NCI-H2081 (cell line): ENCODE measurements around the gene PREX1.
"Not testable (repeated sequence)": the region's sequence is repeated elsewhere in the genome, so short reads cannot be mapped to it uniquely, and the experiment has no call there.

Experiments used
- DNase-seq, 2 experiments: peaks; one replicate each; lab custom pipeline; 2025; lab: John Stamatoyannopoulos, UW

PREX1 gene, protein sequence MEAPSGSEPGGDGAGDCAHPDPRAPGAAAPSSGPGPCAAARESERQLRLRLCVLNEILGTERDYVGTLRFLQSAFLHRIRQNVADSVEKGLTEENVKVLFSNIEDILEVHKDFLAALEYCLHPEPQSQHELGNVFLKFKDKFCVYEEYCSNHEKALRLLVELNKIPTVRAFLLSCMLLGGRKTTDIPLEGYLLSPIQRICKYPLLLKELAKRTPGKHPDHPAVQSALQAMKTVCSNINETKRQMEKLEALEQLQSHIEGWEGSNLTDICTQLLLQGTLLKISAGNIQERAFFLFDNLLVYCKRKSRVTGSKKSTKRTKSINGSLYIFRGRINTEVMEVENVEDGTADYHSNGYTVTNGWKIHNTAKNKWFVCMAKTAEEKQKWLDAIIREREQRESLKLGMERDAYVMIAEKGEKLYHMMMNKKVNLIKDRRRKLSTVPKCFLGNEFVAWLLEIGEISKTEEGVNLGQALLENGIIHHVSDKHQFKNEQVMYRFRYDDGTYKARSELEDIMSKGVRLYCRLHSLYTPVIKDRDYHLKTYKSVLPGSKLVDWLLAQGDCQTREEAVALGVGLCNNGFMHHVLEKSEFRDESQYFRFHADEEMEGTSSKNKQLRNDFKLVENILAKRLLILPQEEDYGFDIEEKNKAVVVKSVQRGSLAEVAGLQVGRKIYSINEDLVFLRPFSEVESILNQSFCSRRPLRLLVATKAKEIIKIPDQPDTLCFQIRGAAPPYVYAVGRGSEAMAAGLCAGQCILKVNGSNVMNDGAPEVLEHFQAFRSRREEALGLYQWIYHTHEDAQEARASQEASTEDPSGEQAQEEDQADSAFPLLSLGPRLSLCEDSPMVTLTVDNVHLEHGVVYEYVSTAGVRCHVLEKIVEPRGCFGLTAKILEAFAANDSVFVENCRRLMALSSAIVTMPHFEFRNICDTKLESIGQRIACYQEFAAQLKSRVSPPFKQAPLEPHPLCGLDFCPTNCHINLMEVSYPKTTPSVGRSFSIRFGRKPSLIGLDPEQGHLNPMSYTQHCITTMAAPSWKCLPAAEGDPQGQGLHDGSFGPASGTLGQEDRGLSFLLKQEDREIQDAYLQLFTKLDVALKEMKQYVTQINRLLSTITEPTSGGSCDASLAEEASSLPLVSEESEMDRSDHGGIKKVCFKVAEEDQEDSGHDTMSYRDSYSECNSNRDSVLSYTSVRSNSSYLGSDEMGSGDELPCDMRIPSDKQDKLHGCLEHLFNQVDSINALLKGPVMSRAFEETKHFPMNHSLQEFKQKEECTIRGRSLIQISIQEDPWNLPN (N-terminal part only)

DNA sequence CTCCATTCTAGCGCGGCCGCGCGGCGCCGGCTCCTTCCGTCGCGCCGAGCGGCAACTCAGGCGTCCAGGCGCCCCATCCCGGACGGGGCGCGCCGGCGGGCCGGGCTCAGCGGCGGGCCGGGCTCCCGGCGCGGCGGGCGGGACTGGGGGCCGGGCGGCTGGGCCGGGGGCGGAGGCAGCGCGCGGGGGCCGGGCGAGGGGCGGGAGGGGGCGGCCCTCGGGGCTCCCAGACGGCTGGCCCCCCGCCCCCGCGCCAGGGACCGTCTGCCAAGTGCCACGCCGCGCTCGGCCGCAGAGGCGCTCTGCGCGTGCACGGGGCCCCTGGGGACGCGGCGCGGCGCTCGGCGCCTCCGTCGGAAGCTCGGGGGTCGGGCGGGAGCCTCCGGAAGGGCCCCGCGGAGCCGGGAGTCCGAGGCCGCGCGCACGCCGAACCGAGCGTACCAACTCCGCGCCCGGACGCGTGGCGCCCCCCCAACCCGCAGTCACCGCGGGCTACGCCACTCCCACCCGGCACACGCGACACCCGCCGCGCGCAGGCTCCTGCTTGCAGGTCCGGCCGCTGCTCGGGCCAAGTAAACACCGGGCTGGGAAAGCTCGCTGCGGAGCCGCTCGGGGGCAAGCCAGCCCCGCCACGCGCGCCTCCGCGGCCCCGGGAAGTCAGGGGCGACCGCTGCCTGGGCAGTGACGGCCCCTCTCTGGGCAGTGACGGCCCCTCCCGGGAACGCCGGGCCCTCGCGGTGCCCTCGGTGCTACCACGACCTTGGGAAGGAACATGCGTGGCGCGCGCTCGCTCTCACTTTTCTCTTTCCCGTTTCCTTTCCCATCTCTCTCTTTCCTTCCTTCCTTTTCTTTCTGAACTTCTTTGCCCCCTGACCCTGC, at the start of gene PREX1:
TSS of gene PREX1 (minus strand) at position 145 of the 879 bp plus-strand sequence. CDS start at position 6, 139 bp downstream.
- peak; percentile 79 to 87 for DNase-seq

DNA sequence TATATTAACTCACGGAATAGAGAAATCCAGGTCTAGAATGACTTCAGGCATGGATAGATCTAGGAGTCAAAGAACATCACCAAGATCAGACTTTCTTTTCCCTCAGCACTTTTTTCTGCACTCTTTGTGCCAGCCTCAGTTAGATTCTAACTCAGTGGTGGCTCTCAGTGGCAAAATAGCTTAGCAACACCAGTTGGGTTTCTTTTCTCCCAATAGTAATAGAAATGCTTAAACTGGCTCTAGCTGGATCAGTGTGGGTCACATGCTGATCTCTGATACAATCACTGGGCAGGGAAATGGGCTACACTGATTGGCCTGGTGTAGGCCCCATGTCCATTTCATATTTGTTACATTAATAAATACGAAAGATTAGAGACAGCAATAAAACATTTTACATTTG, 49.5 kb upstream of the PREX1 start:
- DNase-seq, result no peak

DNA sequence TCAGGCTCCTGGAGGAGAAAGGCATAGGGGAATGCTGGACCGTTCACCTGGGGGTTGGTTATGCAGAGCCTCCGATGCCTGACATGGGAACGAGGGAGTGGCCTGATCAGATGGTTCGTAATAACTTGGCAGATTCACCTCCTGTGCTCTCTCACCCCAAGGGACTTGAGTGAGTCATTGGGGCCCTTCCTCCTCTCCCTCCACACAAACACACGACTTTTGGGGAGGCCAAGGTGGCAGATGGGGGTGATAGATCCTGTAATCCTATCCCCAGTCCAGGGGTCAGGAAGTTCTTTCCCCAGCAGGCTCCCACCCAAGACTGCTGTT, 48.1 kb upstream of the PREX1 start:
- DNase-seq, result no peak

DNA sequence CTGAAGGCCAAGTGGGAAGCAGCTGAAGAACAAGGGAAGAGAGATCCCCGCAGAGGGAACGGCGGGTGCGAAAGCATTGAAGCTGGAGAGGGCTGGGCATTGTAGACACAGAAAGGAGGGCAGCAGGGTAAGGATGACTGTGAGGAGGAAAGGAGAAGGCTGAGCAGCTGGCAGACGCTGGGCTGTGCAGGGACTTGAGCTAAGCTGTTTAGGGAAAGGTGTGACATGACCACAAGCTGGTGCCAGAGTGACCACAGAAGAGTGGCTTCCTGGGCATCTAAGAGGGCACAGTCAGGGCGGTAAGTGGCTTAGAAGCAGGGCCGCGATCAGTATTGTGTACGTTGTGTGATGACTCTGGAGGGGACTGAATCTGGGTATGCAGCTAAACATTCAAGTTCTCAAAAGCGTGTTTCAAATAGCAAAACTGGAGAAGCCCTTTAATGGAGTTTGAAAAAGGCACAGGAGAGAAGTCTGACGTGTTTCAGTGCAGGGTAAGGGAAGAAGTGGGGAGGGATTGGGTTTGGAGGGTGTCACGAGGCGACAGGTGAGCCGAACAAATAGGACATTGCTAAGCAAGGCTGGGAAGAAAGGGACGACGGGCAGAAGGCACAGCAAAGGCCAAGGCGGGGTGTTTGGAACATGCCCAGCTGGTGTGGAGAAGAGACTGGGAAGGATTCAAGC, 47.6 kb upstream of the PREX1 start:
- no peak for DNase-seq

DNA sequence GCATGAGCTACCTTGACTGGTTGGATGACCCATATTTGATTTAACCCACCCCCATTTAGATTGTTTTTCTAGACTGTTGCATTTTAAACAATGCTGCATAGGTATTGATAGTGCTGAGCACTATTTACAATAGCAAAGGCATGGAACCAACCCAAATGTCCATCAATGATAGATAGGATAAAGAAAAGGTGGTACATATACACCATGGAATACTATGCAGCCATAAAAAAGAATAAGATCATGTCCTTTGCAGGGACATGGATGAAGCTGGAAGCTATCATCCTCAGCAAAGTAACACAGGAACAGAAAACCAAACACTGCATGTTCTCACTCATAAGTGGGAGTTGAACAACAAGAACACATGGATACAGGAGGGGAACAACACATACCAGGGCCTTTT, 41.6 kb upstream of the PREX1 start:
- DNase-seq, result not testable (repeated sequence)

DNA sequence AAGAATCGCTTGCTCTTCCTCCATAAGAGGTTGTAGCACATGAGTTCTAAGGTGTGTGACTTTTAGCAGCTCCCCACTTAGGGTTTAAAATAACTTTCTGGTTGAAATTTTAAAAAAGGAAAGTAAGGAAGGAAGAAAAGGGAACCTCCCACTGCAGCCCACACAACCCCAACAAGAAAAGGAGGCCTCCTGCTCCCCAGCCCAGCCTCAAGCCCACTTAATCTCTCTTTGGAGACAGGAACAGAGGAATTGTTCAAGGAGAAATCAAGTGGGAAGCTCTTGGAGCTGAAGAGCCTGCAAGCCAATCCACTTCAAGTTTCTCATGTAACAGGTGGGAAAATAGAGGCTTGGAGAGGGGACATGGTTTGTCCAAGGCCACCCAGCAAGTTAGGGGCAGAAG, 39.1 kb upstream of the PREX1 start:
- DNase-seq, result no peak

DNA sequence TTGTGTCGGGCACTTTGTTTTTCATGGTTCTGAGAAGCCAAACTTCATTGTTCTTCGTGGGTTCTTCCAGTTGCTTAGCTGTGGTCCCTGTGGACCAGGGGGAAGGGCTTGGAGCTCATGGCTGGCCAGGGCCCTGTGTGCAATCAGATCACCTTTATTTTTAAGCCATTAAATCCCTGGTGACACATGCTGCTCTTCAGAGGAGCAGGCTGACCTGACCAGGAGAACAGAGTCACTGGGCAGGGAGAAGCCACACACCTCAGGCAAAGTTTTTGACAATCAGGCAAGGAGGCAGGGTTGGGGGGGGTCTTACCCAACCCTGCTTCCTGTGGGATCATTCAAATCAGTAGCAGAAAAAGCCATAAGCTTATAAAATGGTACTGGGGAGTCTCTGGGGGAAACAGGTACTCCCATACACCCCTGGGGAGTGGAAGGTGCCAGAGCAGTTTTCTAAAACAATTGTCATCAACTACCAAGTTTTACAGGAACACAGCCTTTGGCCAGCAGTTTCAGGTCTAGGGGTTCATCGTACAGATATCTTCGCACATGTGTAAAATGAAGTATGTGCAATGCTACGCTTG, 37.0 kb upstream of the PREX1 start:
- DNase-seq, result no peak

DNA sequence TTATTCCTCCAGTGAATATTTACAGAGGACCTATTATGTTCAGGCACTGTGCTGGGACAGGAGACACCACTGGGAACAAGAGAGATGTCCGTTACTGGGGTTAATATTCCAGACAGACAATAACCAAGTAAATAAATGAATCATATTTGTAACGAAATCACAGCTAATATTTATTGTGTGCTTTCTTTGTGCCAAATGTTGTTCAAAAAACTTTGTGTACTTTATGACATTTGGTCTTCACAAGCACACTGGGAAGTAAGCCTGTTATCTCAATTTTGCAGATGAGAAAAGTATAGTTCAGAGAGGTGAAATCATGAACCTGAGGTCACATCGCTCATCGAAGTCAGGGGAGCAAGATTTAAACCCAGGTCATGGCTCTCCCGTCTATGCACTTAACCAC, 36.5 kb upstream of the PREX1 start:
- DNase-seq, result no peak

DNA sequence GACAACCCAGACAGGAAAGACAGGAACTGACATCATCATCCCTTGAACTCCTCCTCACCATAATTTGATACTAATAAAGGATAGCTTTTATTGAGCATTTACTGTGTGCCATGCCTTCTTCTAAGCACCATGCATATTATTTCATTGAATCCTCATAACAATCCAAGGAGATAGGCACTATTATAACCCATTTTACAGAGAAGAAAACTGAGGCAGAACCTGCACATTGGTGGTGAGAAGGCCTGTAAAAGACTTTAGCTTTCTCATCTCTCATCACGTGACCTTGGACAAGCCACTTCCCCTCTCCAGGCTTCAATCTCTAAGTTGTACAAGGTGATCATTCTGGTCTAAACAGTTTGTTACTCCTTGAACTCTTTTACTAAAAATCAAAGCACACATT, 34.5 kb upstream of the PREX1 start:
- no peak for DNase-seq

DNA sequence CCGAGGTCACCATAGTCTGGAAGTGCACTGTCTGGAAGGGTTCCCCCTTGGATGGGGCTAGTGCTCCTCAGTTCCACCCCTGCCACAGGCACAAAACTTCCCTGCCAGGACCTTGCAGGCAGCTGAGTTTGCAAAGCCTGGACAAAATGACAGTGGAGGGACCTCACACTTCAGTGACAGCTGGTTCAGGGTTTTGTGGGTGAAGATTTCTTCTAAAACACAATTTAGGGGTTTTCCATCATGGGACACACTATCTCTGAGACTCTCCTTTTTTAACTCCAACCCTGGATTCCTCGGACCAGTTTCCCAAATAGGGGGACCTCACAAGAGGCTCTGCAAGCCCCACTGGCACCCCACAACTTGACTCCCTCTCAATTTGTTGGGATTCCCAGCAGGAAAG, 33.6 kb upstream of the PREX1 start:
- DNase-seq, result no peak

DNA sequence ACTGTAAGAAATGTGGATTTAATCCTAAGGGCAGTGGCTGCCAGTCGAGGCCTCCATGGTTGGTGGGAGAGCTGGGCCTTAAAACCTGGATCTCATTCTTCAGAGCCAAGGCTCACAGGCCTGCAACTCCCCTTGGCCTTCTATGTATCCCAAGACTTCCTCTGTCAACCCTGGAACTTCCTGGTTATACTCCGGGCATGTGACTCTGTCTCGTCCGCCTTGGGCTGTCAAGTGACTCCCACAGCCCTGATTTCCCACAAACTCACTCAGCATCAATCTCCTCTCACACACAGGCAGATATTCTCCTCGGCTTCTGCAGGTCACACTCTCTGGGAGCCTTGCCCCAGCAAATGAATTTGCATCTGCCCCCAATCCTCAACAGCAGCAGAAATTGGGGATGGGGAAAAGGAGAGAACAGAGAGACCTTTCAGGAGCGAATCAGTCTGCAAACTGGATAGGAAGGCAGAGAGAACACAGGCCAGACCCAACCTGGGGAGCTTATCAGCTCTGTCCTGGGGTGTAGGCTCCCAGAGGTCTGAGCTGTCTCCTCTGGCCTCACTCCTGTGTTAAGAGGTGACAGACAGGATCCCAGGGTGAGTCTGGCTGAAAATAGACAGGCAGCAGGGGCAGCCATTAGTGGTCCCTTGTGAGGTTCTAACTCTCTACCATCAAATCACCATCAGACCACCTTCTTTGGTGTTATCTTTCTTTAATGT, 30.4 kb upstream of the PREX1 start:
- no peak for DNase-seq

DNA sequence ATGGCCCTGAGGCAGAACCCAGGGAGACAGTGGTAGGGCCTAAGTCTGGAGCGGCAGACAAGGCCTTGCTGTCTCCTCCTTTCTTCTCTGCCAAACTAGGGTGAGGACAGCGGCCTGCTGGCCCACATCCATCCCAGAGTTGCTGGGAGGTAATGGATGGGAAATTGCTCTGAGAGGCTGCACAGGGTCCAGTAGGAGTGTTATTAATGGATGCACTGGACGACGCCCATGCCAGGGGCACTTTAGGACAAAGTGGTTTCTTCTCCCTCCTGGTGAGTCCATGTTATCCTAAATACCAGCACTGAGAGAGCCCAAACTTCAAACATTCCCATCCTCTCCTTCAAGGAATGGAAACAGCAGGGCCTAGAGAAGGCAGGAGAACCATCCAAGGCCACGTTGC, 28.3 kb upstream of the PREX1 start:
- no peak for DNase-seq

DNA sequence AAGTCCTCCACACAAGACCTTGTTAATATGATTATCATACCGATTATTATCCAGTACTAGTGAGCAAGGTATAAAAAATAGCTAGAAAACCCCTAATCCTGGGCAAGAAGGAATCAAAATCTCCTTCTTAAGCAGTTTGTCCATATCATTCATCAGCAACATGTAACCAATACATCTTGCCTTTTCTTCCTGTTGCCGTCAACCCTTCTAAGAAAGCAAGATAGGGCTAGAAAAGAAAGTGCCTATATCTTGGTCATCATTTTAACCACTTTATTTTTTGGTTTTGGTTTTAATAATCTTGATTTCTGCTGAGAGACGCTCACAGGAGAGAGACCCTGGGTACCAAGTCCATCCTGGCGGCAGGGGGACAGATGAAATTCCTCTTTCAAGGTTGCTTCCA, 27.2 kb upstream of the PREX1 start:
- no peak for DNase-seq

DNA sequence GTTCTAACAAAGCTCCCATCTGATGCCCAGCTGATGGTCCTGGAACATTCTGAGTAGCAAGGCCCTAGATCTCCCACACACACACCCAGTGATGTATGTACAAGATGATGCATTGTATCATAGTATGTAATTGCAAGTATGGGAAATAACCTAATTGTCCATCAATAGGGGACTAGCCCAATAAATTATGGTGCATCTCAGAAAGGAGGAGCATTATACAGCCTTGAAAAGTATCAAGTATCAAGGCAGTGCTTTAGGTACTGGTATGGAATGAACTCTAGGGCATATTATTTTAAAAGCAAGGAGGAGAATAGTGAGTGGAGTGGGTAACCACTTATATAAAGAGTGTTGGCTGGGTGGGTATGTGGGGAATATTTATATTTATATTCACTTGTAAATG, 24.8 kb upstream of the PREX1 start:
- DNase-seq, result no peak

DNA sequence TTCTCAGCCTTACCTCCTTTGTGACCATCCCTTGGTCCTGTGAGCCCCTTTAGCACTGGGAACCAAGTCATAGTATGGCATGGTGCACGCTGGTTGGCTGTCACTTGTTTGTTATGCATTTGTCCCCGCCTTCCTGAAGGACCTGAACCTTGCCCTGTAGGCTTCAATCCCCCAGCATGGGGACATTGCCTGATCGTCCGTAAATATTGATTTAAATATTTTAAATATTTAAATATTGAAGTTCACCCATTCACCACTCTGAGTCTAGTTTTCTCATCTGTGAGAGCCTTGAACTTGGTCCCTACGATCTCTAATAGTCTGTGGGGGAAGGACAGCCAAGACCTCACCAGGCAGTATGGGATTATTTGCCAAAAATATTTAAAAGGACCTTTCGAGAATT, 23.8 kb upstream of the PREX1 start:
- no peak for DNase-seq

DNA sequence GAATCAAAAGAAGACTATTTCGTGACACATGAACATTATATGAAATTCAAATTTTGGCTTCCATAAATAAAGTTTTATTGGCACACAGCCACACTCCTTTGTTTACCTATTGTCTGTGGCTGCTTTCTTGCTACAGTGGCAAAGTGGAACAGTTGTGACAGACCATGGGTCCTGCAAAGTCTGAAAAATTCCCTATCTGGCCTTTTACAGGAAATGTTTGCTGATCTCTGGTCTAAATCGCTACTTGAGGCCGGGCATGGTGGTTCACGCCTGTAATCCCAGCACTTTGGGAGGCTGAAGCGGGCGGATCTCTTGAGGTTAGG, 23.1 kb upstream of the PREX1 start:
- DNase-seq, result no peak

DNA sequence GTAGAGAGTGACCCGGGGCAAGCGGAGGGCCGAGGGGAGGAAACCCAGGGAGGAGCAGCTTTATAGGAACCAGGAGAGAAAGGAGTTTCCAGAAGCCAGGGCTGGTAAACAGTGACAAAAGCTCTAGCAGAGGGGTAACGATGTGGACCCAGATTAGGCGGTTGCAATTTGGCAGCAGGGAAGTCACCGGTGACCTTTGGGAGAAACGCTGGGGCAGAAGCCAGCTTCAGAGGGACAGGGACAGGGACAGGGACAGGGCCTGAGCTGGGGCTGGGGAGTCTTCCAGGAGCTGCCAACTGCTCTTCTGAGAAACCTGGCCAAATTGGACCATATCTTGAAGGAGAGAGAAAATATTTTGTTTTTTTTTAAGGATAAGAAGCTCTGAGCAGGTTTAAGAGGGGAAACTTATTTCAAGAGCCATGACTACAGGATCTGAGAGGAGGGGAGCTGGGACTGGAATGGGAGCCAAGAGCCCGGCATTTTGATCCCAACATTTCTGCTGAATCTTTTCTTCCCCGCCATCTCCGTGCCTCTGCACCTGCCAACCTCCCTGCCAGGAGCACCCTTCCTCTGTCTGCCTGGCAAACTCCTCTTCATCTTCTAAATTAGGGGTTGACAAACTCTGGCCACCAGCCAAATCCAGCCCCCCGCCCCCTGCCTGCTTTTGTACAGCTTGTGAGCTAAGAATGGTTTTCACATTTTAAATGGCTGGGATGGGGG, 22.6 kb upstream of the PREX1 start:
- DNase-seq, result peak; percentile 88 to 92

DNA sequence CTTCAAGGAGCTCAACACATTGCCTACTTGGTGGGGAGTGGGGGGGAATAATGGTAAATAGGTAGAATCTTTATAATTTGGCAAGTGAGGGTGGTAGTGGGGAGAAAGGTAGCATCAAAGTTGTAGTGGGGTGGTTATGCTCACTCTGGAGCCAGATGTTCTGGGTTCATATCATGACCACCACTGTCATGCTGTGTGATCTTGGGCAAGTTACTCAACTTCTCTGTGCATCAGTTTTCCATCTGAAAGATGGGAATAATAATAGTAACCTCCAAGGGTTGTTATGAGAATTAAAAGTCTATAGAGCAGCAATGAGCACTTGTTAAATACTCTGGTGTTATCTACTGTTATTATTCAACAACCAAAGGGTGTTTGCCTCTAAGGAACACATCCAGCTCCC, 22.0 kb upstream of the PREX1 start:
- no peak for DNase-seq

DNA sequence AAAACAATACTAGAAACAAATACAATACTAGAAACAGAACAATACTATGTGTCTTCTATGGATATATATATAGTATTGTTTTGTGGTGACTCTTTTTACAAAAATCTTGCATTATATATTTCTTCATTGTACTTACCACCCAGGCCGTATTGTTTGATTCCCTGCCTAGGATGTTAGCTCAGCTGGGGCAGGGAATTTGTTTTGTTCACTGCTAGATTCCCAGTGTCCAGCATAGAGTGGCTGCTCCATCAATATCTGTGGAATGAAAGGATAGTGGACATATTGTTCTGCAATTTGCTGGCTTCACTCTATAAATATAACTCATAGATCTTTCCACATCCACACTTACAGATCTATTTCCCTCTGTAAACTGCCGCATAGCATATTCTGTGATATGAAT, 21.5 kb upstream of the PREX1 start:
- DNase-seq, result peak in 1 of 2 experiments; percentile 20
